ENCODE data around the gene CEP104. TPM values are rescaled to one million over a fixed set of nuclear protein-coding genes. Genes with fewer than 3 reads are reported as not detected.
A peak's percentile ranks its signal among the peaks of the same experiment; 100 is the strongest.
"Not testable (repeated sequence)": the region's sequence is repeated elsewhere in the genome, so short reads cannot be mapped to it uniquely, and the experiment has no call there.

Gene CEP104
- total RNA-seq, 1 experiment from 2014 or later = 74.1 TPM

GRCh38 chr1:3814771-3815561 lies 42.0 kb downstream of the CEP104 start:
- H3K4me3 Mint-ChIP-seq (ENCODE audit: unreplicated experiment) = no peak overlapping the region
- no peak overlapping the region for H3K27ac Mint-ChIP-seq (ENCODE audit: low read depth, unreplicated experiment)
- DNase-seq (ENCODE audit: unreplicated experiment) = no peak
- no peaks in the 10 kb centered on the region for H3K9me3 Mint-ChIP-seq (ENCODE audit: unreplicated experiment)
- H3K36me3 Mint-ChIP-seq (ENCODE audit: insufficient read depth, unreplicated experiment) = peaks cover 22% of the 10 kb centered on the region
- intact Hi-C loops (cut with micrococcal nuclease) = no loop called here
- CTCF ChIA-PET = interaction anchor here (0.7 kb wide), 1 partner anchor 31 kb away, joined by 3 read pairs; no protein-coding TSS in a partner anchor
- TF ChIP-seq CTCF (IDR thresholded peaks at IDR 0.05; ENCODE audit: unreplicated experiment) = no peak
- POLR2A ChIA-PET = no interaction called here
- BruUV-seq (replicated peaks) = TSS peak; percentile 30
- H3K4me1 Mint-ChIP-seq (ENCODE audit: insufficient read depth, unreplicated experiment) = no peaks in the 10 kb centered on the region
- no peaks in the 10 kb centered on the region for H3K27me3 Mint-ChIP-seq (ENCODE audit: insufficient read depth, unreplicated experiment)

- POLR2A ChIA-PET = no interaction called here
- no TSS peak for BruUV-seq (replicated peaks)
- H3K4me3 Mint-ChIP-seq (ENCODE audit: unreplicated experiment) = no peak overlapping the region
Observed at GRCh38 chr1:3814065-3814464, 42.9 kb downstream of the CEP104 start.

GRCh38 chr1:3811595-3811911 lies 45.5 kb downstream of the CEP104 start:
- intact Hi-C loops (cut with micrococcal nuclease) = no loop called here
- Mint-ChIP-seq H3K36me3 (ENCODE audit: insufficient read depth, unreplicated experiment) (peaks cover 21% of the 10 kb centered on the region), H3K27me3 (ENCODE audit: insufficient read depth, unreplicated experiment) (no peaks in the 10 kb centered on the region), H3K4me3 (ENCODE audit: unreplicated experiment) (no peak overlapping the region), H3K27ac (ENCODE audit: low read depth, unreplicated experiment) (no peak overlapping the region), H3K4me1 (ENCODE audit: insufficient read depth, unreplicated experiment) (no peaks in the 10 kb centered on the region), H3K9me3 (ENCODE audit: unreplicated experiment) (no peaks in the 10 kb centered on the region)
- no TSS peak for BruUV-seq (replicated peaks)
- TF ChIP-seq CTCF (IDR thresholded peaks at IDR 0.05; ENCODE audit: unreplicated experiment) = no peak
- DNase-seq (ENCODE audit: unreplicated experiment) = no peak
- CTCF ChIA-PET = interaction anchor here (0.6 kb wide), 1 partner anchor 1100 kb away, joined by 3 read pairs; no protein-coding TSS in a partner anchor
- POLR2A ChIA-PET = no interaction called here

More at GRCh38 chr1:3814065-3814464, 42.9 kb downstream of the CEP104 start:
- intact Hi-C loops (cut with micrococcal nuclease) = no loop called here
- Mint-ChIP-seq H3K36me3 (ENCODE audit: insufficient read depth, unreplicated experiment) (peaks cover 21% of the 10 kb centered on the region), H3K27ac (ENCODE audit: low read depth, unreplicated experiment) (no peak overlapping the region), H3K9me3 (ENCODE audit: unreplicated experiment) (no peaks in the 10 kb centered on the region), H3K27me3 (ENCODE audit: insufficient read depth, unreplicated experiment) (no peaks in the 10 kb centered on the region), H3K4me1 (ENCODE audit: insufficient read depth, unreplicated experiment) (no peaks in the 10 kb centered on the region)
- DNase-seq (ENCODE audit: unreplicated experiment) = no peak
- CTCF ChIA-PET = no interaction called here
- TF ChIP-seq CTCF (IDR thresholded peaks at IDR 0.05; ENCODE audit: unreplicated experiment) = no peak

- H3K4me3 Mint-ChIP-seq (ENCODE audit: unreplicated experiment); H3K9me3 Mint-ChIP-seq (ENCODE audit: unreplicated experiment); BruUV-seq (replicated peaks); H3K27ac Mint-ChIP-seq (ENCODE audit: low read depth, unreplicated experiment); DNase-seq (ENCODE audit: unreplicated experiment); H3K27me3 Mint-ChIP-seq (ENCODE audit: insufficient read depth, unreplicated experiment); H3K4me1 Mint-ChIP-seq (ENCODE audit: insufficient read depth, unreplicated experiment); intact Hi-C loops (cut with micrococcal nuclease): not testable (repeated sequence)
- peaks cover 14% of the 10 kb centered on the region for H3K36me3 Mint-ChIP-seq (ENCODE audit: insufficient read depth, unreplicated experiment)
- POLR2A ChIA-PET = interaction anchor here (0.6 kb wide), 1 partner anchor 20 kb away, joined by 3 read pairs; no protein-coding TSS in a partner anchor
- CTCF ChIA-PET = interaction anchor here (0.6 to 1.0 kb wide), 2 partner anchors 8 to 273 kb away, joined by 4 read pairs; no protein-coding TSS in a partner anchor
Observed at GRCh38 chr1:3810149-3810761, 46.8 kb downstream of the CEP104 start.

Data from MCF 10A (cell line).